B cell (primary cell): ENCODE results near the gene NEU2. TPM values are rescaled to one million over a fixed set of nuclear protein-coding genes. Genes with fewer than 3 reads are reported as not detected.

Experiments used
- ATAC-seq: fragments of 200-7000 bp; cut with Tn5 transposase; one replicate; pipeline ENCODE4 v1.10.0; 2021; ENCODE audit warnings: low read depth, mild to moderate bottlenecking, moderate number of reproducible peaks, moderate library complexity
- CTCF ChIA-PET: fragments of 350-600 bp; sonication (Branson Sonifier 250); formaldehyde crosslinking; loops from one replicate; lab custom pipeline; 2021; ENCODE audit warnings: antibody characterized with exemption, inconsistent platforms; lab: Charles Lee
- POLR2A ChIA-PET: fragments of 350-600 bp; sonication (Branson Sonifier 250); formaldehyde crosslinking; loops from one replicate; lab custom pipeline; 2021; ENCODE audit warnings: antibody characterized with exemption; lab: Charles Lee
- DNase-seq: peaks from one replicate; pipeline ENCODE4 v3.0.0; 2013
- H2AFZ ChIP-seq: 2 replicates; pipeline ENCODE4 v1.6.1; 2012; ENCODE audit warnings: mild to moderate bottlenecking, low read depth, low read length; ENCODE audit not compliant: insufficient read depth, poor library complexity, severe bottlenecking
- H3K27ac ChIP-seq, 2 donors: 1 replicate in 1 of 2; 2 replicates in 1 of 2; pipeline ENCODE4 v1.5.1; 2012 to 2013; ENCODE audit warnings: low read length in 2 of 2, mild to moderate bottlenecking in 2 of 2, moderate library complexity in 1 of 2
- H3K27me3 ChIP-seq, 4 experiments: fragments of 200-600 bp in 1 of 4; sonication (generic) in 1 of 4; replicated peaks in 1 of 4; 1 replicate in 2 of 4; 2 replicates in 2 of 4; pipeline versions ENCODE4 v1.6.1 to v1.7.0; 2013 to 2016; ENCODE audit warnings: low read length in 3 of 4, mild to moderate bottlenecking in 2 of 4, mixed read lengths in 1 of 4, moderate library complexity in 1 of 4; ENCODE audit not compliant: insufficient read depth in 4 of 4, control insufficient read depth in 3 of 4; ENCODE audit errors: control extremely low read depth in 1 of 4
- H3K36me3 ChIP-seq, 2 experiments: replicated peaks in 1 of 2; 1 replicate in 1 of 2; 2 replicates in 1 of 2; pipeline versions ENCODE4 v1.6.1 to v1.7.1; 2013; ENCODE audit warnings: low read length in 1 of 2; ENCODE audit not compliant: insufficient read depth in 2 of 2, control insufficient read depth in 1 of 2; ENCODE audit errors: control extremely low read depth in 1 of 2, extremely low read depth in 1 of 2
- H3K4me1 ChIP-seq, 2 donors: fragments of 200-600 bp in 1 of 2; sonication (generic) in 1 of 2; 1 replicate in 1 of 2; 2 replicates in 1 of 2; pipeline versions ENCODE4 v1.5.1 to v1.6.1; 2013 to 2017; ENCODE audit warnings: low read length in 2 of 2; ENCODE audit not compliant: control insufficient read depth in 2 of 2, insufficient read depth in 2 of 2
- H3K4me2 ChIP-seq: replicated peaks from 2 replicates; pipeline ENCODE3; 2012; ENCODE audit warnings: mild to moderate bottlenecking, low read depth, low read length; ENCODE audit not compliant: poor library complexity, severe bottlenecking
- H3K4me3 ChIP-seq, 5 experiments: fragments of 200-600 bp in 1 of 5; sonication (generic) in 1 of 5; 1 replicate in 3 of 5; 2 replicates in 2 of 5; pipeline versions ENCODE4 v1.5.1 to v1.7.0; 2011 to 2016; ENCODE audit warnings: low read length in 4 of 5, mild to moderate bottlenecking in 4 of 5, low read depth in 2 of 5, control low read depth in 1 of 5, moderate library complexity in 1 of 5; ENCODE audit not compliant: insufficient read depth in 1 of 5; ENCODE audit errors: control extremely low read depth in 1 of 5, extremely low read depth in 1 of 5
- H3K79me2 ChIP-seq: fragments of 200-600 bp; sonication (generic); one replicate; pipeline ENCODE4 v1.6.0; 2016; ENCODE audit warnings: low read length; ENCODE audit not compliant: control insufficient read depth, insufficient read depth
- H3K9ac ChIP-seq: fragments of 200-600 bp; sonication (generic); 2 replicates; pipeline ENCODE4 v1.6.1; 2017; ENCODE audit warnings: mild to moderate bottlenecking, low read length, moderate library complexity
- H3K9me3 ChIP-seq, 3 donors: one replicate each; pipeline versions ENCODE4 v1.6.1 to v1.7.1; 2013; ENCODE audit warnings: low read length in 2 of 3; ENCODE audit not compliant: control insufficient read depth in 2 of 3, insufficient read depth in 1 of 3; ENCODE audit errors: control extremely low read depth in 1 of 3
- H4K20me1 ChIP-seq: 2 replicates; pipeline ENCODE4 v1.6.0; 2012; ENCODE audit warnings: mild to moderate bottlenecking, low read length; ENCODE audit not compliant: insufficient read depth, control insufficient read depth, poor library complexity, severe bottlenecking
- H3K27ac Mint-ChIP-seq: one replicate; pipeline ENCODE4 v1.8.0; 2021; ENCODE audit warnings: mixed read lengths
- H3K27me3 Mint-ChIP-seq: one replicate; pipeline ENCODE4 v1.8.0; 2021; ENCODE audit warnings: mixed read lengths
- H3K4me1 Mint-ChIP-seq: one replicate; pipeline ENCODE4 v1.8.0; 2021; ENCODE audit warnings: mixed read lengths
- H3K4me3 Mint-ChIP-seq: one replicate; pipeline ENCODE4 v1.8.0; 2021; ENCODE audit warnings: mixed read lengths
- H3K9me3 Mint-ChIP-seq: one replicate; pipeline ENCODE4 v1.8.0; 2022; ENCODE audit warnings: mixed read lengths; ENCODE audit not compliant: insufficient read depth
- CTCF ChIP-seq: fragments of 200-600 bp; IDR thresholded peaks from one replicate; pipeline ENCODE4 v1.8.0; 2022; ENCODE audit warnings: antibody characterized with exemption, mild to moderate bottlenecking
- EZH2 ChIP-seq: IDR thresholded peaks from 2 replicates; pipeline ENCODE4 v1.6.1; 2012; ENCODE audit warnings: borderline replicate concordance, low read depth, mild to moderate bottlenecking, moderate library complexity, low read length; ENCODE audit not compliant: insufficient read depth, poor library complexity, severe bottlenecking
- WGBS: methylation state at CpG from one replicate; pipeline ENCODE4 v1.1.5; 2013; ENCODE audit warnings: missing lambda C conversion rate; ENCODE audit not compliant: insufficient coverage; 5-methylcytosine and 5-hydroxymethylcytosine counted together
- intact Hi-C: fragments of 100-400 bp; cut with micrococcal nuclease; formaldehyde crosslinking; loops from one replicate; pipeline ENCODE4 v1.10.0; 2022
- polyA plus RNA-seq: library from polyadenylated mRNA; depleted of rRNA; stranded (reverse); fragments of >200 nt; gene quantifications from 2 replicates; pipeline ENCODE4 v1.2.3, GENCODE V29; 2012
- total RNA-seq, 2 donors: library from RNA; stranded (reverse); fragments of 120-200 nt in 1 of 2; gene quantifications; 1 replicate in 1 of 2; 2 replicates in 1 of 2; pipeline versions ENCODE4 v1.2.3 to v1.2.4, GENCODE V29; 2013 to 2022

NEU2 gene
- total and polyA plus RNA-seq, 2 donors (not counting 1 experiment from before 2014, with no cell fraction given), result not detected

DNA sequence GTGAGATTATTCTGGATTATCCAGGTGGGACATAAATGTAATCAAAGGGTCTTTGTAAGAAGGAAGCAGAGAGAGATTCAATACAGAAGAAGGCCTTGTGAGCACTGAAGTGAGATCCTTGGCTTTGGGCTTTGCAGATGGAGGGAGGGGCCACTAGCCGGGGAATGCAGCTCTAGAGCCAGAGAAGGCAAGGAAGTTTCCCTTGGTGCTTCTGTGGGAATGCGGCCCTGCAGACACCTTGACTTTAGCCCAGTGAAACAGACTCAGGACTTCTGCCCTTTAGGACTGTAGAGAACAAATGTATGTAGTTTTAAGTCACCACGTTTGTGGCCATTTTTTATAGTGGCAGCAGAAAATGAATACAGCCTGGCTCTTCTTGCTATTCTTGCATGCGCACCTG, 8.1 kb downstream of the NEU2 start:
- Histone ChIP-seq H3K27me3 (peaks cover 0 to 4% (median 0%) of the 10 kb centered on the region in 4 experiments), H3K27ac (no peak overlapping the region), H3K4me3 (no peak overlapping the region), H4K20me1 (no peaks in the 10 kb centered on the region), H3K4me1 (no peaks in the 10 kb centered on the region), H3K79me2 (no peaks in the 10 kb centered on the region), H2AFZ (no peak overlapping the region), H3K36me3 (no peaks in the 10 kb centered on the region), H3K9ac (no peak overlapping the region), H3K4me2 (no peak overlapping the region), H3K9me3 (no peaks in the 10 kb centered on the region)
- Mint-ChIP-seq H3K4me1 (no peaks in the 10 kb centered on the region), H3K27ac (no peak overlapping the region), H3K4me3 (no peak overlapping the region), H3K9me3 (no peaks in the 10 kb centered on the region), H3K27me3 (peaks cover 17% of the 10 kb centered on the region)
- POLR2A ChIA-PET, result no interaction called here
- intact Hi-C loops, result no loop called here
- DNase-seq, result no peak
- CTCF ChIA-PET, result interaction anchor here (1.1 to 2.4 kb wide), 2 partner anchors 13 kb away, joined by 6 to 8 read pairs; no protein-coding TSS in a partner anchor
- TF ChIP-seq EZH2 (no peak), CTCF (no peak)
- no peak for ATAC-seq
- WGBS, result 92% methylated on average over 4 of the region's 4 CpGs

DNA sequence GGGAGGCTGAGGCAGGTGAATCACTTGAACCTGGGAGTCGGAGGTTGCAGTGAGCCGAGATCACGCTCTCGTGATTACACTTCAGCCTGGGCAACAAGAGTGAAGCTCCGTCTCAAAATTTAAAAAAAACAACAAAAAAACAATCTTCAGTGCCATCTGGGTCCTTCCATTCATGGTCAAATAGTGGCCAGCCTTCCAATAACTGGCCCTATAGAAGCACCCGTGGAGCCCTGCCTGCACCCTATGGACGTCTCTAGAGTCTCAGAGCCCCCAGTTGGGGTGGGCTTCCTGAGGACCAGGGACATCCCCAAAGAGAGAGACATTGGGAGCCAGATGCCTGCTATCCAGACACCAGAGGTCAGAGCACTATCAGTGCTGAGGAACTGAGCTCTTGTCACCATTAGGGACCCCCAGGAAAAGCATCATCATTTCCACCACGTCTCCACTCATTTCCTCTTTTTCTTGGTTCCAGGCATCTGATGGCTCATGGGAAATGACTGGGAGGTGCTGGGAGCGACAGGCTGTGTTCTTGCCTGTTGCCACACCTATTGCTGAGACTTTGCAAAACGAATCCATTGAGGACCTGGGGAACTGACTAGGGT, 9.4 kb downstream of the NEU2 start:
- TF ChIP-seq EZH2 (no peak), CTCF (no peak)
- WGBS, result 87% methylated on average over 9 of the region's 10 CpGs
- intact Hi-C loops, result no loop called here

More for the DNA sequence above, 9.4 kb downstream of the NEU2 start:
- Mint-ChIP-seq H3K4me3 (no peak overlapping the region), H3K9me3 (no peaks in the 10 kb centered on the region), H3K27me3 (peaks cover 17% of the 10 kb centered on the region), H3K27ac (no peak overlapping the region), H3K4me1 (no peaks in the 10 kb centered on the region)
- Histone ChIP-seq H3K9me3 (no peaks in the 10 kb centered on the region), H3K27me3 (peaks cover 0 to 4% (median 0%) of the 10 kb centered on the region in 4 experiments), H3K79me2 (no peaks in the 10 kb centered on the region), H3K4me2 (no peak overlapping the region), H3K4me3 (no peak overlapping the region), H3K9ac (no peak overlapping the region), H4K20me1 (no peaks in the 10 kb centered on the region), H3K27ac (no peak overlapping the region), H2AFZ (no peak overlapping the region), H3K4me1 (no peaks in the 10 kb centered on the region), H3K36me3 (no peaks in the 10 kb centered on the region)
- DNase-seq (no peak), ATAC-seq (no peak)
- ChIA-PET POLR2A (no interaction called here), CTCF (interaction anchor here (1.1 kb wide), 1 partner anchor 12 kb away, joined by 6 read pairs; no protein-coding TSS in a partner anchor)
